AG20443 (cell line): ENCODE results near the gene DHX8.

ENCODE experiments used
- DNase-seq: peaks from one replicate; pipeline ENCODE4 v3.0.0; 2012; ENCODE audit warnings: low spot score, mixed read lengths

Gene DHX8

DNA sequence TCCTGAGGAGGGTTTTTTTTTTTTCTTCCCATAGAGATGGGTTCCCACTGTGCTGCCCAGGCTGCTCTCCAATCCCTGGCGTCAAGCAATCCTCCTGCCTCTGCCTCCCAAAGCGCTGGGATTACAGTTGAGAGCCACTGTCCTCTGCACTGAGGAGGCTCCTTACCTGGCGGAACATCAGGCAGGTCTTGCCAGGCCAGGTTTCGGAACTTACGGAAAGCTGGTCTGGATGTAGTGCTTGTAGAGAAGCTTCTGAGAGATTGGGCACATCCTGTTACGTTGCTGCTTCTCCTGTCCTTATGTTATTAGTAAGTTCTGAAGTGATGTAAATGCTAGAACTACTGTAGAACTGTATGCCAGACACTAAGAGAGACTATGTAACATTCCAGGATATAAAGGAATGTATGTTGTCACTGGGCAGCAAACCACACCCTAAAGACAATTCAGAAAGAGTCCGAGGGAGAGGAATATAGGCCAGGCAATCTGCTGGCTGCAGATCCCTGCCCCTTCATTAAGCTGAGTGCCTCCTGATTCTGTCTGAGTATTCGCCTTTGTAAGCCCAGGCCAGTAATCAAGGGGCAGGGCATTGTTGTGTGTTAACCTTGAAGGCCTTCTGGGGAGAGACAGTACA is 41.3 kb downstream of the DHX8 start:
- no peak for DNase-seq

DNA sequence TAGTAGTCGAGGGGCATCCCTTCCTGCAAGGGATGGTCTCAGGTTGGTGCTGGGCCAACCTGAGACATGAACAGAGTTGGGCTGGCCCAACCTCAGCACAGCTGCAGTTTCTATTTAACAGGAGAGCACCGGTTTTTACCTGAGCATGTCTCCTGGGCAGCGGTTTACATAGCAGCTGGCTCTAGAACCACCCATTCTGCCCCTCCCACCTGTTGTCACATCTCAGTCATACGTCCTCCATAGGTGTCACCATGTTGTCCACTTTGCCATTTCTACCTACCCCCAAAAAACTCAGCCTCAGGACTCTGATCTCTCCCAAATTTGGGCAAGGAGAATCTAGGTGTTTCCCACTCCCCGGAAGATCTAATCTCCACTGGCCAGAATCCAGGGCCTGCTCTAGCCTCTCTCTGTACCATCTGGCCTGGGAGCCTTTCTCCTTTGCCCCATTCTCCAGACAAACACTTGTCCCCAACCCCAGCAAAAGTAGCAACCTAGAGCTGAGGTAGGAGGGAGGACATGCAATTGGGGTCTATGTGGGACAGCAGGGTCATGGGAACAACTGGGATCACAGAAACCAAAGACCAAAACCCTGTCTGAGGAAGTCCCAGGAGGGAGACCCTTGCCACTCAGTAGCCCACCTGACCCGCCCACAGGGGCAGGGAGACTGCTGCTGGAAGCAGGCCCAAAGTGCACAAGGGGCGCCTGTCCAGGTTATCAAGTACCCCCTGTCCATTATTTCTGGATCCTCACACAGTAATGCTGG is 43.3 kb downstream of the DHX8 start:
- no peak for DNase-seq

DNA sequence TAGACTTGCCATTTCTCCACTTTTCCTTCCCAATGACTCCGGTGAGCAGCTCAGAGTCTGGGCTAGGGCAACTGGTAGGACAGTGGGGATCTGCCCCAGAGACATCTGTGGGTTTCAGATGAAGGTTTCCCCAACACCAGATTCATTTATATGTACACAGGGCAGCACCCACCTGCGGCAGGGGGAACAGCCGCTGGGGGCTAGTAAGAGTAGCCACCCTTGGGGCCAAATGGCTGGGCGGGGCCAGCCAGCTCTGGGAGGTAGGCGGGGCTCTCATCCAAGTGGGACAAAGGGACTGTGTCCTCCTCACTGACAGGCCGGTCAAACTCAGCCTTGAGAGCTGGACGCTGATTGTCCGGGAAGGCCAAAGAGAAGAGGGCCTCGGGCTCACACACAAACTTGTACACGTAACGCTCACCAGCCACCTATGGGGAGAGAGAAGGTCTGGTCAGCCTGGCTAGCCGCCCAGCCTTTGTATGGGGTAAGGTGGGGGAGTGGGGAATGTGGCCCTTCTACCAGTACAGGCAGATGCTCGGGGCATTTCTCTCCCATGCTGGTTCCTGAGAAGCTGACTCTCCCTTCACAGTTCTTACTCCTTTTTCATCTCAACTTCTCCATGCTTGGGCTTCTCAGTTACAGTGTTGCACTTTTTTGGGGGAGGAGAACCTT is 44.7 kb downstream of the DHX8 start:
- DNase-seq = no peak

DNA sequence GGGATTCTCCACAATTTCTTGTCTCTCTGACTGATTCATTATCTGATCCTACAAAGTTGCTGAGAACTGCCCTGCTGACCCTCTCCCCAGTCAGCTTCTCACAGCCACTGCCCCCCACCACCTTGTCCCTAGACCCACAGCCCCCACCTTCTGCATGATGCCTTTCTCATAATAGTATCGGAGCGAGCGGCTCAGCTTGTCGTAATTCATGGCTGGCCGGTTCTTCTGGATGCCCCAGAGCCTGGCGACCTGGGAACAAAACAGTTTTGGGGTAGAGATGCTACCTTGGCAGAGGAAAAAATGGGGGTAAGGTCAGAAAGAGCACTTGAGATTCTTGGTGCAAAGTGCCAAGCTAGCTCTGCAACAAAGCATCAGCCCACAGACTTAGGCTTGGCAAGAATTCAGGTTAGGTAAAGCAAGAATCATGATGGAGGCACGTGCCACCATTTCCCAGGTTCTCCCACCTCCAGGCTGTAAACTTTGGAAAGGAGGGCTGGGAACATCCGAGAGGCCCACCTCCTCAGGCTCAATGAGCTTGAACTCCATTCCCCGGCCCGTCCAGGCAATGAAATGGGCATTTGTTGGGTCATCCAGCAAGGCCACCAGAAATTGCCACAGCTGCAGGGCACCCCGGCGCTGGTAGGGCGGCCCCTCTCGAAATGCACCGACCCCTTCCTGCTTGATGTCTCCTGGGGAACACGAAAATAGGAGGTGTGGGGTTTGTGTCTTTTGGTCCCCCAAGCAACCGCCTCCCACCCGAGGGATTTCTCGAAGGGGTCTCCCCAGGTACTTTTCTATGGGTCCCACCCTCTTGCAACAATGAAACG is 45.4 kb downstream of the DHX8 start:
- no peak for DNase-seq

DNA sequence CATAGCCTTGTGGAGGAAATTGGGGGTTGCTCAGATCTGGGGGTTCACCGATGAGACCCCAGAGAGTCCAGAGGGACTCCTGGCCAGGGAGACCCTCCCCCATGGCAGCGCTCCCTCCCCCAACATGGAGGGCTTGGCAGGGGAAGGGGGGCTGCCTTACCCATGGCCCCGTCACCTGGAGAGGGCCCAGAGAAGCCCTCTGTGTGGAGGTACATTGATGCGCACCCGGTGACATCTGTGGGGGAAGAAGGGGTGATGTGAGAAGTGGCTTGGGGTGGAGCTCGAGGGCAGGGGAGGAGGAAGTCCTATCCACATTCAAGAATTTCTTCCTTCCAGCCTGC is 46.1 kb downstream of the DHX8 start:
- no peak for DNase-seq

DNA sequence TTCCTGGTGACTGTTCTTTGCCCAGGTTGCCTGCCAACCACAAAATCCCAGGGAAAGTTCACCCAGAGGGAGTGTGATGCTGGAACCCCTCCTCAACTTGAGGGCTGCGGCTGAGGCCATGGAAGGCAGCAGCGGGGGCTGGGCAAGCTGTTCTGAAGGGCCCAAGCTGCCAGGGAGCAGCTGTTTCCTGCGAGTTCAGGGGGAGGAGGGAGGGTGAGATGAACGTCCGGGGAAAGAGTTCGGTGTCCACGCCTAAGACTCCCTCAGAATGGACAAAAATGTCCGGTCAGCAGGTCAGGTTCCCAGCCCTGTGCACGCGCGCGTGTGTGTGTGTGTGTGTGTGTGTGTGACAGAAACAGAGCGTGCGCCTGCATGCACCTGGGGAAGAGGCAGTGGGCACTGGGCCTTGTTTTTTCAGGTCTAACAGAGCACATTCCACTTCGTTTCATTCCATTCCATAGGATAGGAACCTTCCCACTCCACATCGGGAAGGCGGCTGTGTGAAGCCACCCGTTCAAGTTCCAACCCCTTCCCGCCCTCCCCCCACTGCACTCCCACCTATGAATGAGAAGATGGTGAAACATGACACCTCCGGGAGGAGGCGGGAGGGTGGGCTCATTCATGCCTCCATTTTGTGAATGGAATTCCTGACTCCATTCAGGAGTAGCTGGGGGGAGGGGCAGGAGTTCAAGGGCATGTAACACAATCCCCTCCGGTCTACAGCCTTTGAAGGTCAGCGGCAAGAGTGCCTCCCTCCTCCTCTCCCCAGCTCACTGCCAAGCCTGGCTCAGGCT is 46.7 kb downstream of the DHX8 start:
- peak; percentile 81 for DNase-seq

DNA sequence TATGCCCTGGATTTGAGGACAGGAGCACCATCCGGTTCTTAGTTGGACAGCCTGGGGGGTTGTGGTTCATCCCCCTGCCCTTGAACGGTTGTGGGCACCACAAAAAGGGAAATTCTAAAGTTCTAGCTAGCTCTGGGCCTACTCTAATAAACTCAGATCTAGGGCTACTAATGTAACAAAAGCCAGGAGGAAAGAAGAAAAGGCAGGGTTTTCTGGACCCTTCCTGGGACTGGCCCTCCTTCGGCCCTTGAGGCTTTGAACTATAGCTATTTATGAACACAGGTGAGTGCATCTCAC is 47.3 kb downstream of the DHX8 start:
- DNase-seq = no peak

DNA sequence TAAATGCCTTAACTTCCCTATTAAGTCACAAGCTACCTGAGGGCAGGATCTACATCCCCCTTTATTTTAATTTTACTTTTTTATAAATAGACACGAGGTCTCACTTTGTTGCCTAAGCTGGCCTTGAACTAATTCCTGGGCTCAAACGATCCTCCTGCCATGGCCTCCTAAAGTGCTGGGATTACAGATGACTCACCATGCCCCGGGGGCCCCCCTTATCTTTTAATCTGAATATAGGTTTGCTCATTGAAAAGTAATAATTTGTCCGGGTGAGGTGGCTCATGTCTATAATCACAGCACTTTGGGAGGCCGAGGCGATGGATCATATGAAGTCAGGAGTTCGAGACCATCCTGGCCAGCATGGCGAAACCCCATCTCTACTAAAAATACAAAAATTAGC is 48.2 kb downstream of the DHX8 start:
- no peak for DNase-seq

DNA sequence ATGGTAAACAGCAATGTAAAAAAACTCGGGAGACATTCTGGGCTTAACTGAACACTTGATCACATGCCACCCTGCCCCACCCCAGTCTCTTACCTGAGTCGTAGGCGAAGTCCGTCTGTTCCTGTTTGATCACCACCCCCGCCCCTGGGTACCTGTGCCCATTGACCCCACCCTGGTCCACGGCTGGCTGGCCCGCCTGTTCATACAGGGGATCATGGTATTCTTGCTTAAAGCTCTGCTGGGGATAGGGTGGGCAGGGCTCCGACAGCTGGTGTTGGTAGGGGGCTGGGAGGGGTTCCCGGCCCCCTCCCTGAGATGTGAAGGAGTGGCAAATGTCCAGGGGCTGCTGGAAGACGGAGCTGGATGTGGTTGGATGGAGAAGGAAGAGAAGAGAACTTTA is 48.8 kb downstream of the DHX8 start:
- DNase-seq = no peak

DNA sequence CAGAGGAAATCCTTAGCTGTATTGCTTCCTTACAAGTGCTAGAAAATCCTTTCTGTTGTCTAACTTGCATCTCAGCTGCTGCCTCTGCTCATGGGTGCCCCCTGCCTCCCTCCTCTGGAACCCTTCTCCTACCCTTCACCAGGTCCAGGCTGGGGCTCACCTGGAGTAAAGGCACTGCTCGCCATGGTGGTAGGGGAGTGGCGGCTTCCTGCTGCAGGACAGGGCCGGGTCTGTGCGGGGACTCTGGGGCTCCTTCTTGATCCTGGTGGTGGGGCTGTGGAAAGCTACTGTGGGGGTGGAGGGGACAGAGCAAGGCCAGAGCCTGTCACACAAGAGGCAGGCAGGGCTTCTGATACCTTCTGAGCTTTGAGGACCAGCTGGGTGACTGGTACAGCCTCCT is 49.9 kb downstream of the DHX8 start:
- no peak for DNase-seq

DNA sequence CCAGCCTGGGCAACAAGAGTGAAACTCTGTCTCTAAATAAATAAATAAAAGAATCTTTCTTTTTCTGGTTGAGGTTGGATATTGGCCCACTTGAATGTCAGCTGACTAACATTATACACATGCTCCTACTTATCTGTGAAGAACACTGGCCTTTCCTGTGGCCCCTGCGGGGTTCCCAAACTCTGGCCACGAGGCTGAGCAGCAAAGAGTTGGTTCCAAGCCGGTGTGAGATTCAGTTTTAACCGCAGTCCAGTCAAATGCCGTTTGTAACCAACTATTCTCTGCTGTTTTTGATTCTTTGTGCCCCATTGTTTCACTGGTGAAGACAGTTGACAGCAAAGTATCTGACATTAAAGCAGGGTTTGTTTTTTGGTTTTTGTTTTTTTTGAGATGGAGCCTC is 51.1 kb downstream of the DHX8 start:
- no peak for DNase-seq

DNA sequence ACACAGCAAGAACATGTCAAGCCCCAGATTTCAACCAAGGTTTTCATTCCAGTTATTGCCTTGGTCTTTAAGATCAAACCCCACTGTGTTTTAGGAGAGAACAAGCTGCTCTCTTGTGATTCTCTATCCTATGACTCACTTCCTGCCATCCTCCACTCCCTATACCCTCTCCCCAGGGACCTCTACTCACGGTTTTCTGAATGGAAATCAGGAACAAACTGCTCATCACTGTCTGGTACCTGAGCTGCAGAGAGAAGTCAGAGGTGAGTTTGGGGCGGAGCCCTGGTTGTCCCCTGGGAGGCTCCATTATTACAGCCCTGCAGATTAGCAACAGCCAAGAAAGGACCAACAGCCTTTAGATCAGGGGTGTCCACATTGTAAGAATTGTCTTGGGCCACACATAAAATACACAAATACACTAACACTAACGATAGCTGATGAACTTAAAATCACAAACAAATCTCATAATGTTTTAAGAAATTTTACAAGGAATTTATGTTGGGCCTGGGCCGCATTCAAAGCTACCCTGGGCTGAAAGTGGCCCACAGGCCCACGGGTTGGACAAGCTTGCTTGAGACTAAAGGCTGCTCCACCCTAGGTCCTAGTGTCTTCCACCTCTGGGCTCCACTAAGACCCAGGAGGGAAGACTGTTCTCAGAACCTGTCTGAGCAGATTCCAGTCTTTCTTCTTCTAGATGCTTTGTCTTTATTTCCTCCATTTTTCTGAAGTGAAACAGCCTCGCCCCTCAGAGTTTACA is 52.6 kb downstream of the DHX8 start:
- DNase-seq = peak; percentile 77

DNA sequence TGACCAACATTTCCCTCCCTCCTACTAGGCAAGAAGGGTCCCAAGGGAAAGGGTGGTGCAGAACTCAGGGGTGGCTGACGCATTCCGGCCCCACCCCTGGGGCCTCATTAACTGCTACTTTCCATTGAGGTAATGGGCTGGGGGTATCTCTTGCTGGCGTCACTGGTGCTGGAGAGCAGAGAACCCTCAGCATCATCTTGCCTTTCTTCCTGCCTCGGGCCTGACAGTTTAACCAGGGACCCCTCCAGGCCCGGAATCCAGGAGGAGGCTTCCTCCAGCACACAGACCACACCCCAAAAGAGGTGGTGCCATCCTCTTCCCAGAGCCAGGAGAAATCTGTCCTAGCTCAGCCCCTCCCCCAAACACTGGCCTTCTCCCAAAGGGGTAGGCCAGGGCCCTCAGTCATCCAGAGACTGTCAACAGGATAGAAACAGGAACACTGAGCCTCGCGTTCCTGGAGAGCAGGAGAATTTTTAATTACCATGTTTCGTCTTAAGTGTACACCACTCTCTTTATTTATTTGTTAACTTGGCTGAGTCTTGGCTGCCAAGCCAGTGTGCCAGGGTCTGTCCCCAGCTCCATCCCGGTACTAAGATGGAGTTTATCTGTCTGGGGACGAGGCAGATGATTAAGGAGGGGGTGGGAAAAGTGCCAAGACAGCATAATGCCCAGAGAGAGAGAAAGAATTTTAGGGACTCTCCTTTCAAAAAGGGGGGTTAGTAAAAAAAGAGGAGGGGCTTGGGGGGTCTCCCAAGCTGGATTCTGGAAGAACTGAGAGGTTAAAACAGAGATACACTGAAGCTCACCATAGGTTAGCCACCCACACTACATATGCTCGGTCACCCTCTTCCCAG is 57.3 kb downstream of the DHX8 start:
- DNase-seq = no peak

DNA sequence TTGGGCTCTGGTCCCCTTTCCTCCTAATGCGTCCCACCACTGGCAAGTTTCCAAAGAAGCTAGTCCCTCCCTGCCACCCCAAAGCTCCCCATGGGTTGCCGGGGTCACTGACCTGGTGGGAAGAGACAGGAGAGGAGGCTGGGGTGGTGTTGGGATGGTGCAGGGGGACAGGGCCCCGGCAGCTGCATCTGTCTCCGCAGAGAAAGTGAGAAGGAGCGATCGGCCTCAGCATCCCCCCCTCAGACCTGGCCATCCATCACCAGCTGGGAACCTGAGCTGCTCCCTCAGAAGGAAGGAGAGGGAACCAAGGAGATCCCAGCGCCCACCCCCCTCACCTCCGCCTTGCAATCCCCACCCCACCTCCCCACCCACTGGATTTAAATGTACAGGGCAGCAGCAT is 59.1 kb downstream of the DHX8 start:
- no peak for DNase-seq

DNA sequence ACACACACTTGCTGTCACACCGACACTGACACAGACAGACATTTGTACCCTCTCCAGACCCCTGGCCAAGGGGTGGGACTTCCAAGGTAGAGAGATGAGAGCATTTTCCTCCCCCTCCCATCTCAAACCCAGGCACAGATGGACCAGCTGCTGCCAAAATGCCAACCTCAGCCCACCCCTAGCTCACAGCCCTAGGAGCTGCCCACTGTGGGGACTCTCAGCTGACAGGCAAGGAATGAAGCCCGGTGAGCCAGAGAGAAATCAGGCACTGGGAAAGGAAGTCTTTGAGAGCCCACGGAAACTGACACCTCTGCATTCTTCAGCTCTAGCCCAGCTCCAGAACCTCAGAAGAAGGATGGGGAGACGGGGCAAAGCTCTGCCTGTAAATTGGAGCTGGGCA is 59.5 kb downstream of the DHX8 start:
- DNase-seq = no peak

DNA sequence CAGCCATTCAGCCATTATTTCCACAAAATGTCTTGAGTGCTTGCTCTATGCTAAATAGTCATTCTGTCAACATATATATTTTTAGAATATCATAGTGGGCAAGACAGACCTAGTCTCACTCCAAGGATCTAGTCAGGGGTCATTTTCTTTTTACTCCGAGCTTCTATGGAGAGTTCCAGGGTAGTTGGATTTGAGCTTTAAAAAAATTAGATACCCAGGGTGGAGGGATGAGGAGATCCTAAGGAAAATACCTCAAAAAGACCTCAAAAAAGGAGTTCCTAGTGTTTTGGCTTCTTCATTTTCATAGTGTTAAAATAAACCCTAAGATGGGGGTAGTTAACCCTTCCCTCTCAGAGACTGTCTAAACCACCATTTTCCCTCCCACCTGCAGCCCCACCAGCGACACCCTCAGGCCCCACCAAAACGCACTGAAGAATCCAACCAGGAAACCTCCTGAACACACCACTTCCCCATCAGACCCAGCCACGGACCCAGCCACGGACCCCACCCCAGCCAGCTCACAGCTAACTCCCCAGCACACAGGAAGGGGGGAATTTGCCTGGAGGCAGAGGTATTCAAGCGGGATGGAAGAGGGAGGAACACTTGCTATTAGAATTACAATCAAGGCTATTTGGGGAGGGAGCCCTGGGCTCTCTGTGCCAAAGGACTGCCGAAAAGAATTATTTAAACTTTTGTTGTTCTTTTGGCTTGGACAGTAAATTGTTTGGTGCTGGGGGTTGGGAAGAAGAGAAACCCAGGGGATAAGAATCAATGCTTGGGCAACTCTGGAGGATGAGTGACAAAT is 60.2 kb downstream of the DHX8 start:
- no peak for DNase-seq

DNA sequence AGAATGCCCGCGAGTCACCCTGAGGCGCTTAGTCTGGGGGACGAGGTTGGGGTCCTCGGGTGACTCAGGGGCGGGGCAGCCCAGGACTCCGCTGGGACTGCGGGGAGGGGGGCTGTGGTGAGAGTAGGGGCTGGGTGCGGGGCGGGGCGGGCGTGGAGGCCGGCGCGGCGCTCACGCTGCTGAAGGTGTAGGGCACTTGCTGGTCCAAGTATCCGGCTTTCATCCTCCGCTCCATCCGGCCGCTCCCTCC is 61.5 kb downstream of the DHX8 start:
- DNase-seq = peak; percentile 47

DNA sequence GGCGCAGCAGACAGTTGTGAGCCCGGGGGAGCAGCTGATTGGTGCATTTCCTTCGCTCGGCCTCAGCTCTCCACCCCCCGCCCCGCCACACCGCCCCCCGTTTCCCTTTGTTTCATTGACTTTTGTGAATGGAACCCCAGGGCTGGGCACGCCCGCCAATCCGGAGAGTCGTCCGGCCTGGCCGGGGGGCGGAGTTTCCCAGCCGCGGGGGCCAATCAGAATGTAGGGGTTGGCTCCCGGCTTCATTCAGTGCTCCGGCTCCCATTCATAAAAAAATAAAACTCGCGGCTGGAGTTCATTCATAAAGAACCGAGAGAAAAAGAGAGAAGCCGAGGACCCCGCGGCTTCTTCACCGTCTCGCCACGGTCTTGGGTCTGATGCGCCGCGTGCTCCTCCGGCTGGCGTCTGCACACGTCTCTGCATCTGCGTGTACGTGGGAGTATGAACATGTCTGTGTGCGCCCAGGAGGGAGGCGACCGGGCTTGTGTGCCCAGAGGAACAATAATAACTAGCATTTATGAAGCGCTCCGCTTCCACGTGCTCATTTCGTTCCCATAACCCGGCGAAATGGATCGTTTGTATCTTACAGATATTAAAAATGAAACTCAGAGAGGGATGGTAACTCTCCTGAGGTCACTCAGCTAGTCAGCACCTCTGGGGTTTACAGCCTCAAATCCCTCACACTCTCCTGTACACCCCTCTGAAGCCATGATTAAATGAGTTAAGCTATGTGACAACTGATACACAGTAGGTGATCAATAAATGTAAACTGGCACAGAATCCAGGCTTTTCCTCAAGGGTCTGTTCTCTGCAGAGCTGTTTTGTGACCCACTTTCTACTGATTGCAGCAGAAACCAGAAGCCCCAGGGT is 62.8 kb downstream of the DHX8 start, which contains the start of gene ETV4:
Gene ETV4, minus strand, starts transcription at position 22 of the 870 bp plus-strand sequence. CDS start 723 bp downstream, outside the sequence.
- DNase-seq = peak; percentile 97

DNA sequence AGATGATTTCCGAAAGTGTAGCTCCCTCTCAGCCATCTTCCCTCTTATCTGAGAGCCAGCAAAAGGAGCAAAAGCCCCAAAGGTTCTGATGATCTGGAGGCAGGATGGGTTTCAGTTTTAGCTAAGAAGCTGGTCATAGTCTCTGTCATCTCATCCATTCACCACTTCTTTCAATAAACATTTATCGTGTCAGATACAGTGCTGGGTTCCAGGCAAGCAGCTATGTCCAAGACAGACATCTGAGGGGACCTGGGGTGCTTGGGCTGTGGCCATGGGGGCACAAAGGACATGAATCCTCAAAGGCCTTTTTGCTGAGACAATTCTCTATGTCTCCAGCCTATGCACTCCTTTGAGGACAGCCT is 63.4 kb downstream of the DHX8 start:
- DNase-seq = no peak
